HG03064 (cell line): ENCODE results near the gene SLC39A8.

ENCODE experiments used
- ATAC-seq: cut with Tn5 transposase; IDR thresholded peaks from one replicate; pipeline ENCODE4 v1.9.1; 2021; ENCODE audit warnings: low read depth; ENCODE audit not compliant: unreplicated experiment

Gene SLC39A8

DNA sequence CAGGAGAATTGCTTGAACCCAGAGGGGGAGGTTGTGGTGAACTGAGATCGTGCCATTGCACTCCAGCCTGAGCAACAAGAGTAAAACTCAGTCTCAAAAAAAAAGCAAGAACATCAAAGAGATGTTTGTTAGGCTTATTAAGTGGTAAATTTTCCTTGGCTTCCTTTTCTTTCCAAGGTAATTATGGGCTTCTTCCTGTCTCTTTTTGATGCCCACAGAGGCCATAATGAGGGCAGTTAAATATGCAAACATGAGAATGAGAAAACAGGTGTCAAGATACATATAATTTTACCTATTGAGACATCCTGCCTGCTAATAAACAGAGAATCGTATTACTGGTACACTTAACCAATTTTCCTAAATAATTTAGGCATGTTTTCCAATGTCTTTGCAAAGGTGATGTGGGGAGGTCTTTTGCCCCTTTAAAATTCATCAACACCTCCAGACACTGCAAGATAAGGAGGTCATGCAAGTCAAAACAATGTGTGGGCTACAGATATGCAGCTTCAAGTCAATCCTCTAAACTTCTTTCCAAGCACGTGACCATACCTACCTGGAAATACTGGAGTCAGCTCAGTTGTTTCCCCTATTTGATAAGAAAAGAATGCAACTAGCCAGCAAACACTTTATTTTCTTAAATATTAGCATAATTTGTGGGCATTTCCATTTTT lies 2.7 kb downstream of the SLC39A8 start:
- no peak for ATAC-seq

DNA sequence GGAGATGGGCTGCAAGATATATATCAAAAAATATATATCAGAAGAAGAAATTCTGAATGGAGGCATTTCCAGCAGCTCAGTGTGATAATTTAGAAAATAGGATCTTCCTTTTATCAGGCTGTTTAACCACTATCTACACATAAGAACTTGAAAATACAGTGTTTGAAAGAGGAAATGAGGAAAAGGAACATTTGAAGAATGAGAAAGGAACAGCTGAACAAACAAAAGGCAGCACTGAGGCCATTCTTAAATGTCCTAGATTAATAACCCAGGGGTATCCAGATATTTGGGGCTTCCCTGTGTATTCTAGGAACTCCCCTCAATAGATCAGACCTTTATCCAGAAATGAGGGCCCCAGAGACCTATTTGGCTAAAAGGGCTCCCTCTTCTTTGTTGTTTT lies 4.1 kb downstream of the SLC39A8 start:
- no peak for ATAC-seq

GRCh38 chr4:102339018-102339417 lies 6.3 kb downstream of the SLC39A8 start:
- ATAC-seq: no peak

DNA sequence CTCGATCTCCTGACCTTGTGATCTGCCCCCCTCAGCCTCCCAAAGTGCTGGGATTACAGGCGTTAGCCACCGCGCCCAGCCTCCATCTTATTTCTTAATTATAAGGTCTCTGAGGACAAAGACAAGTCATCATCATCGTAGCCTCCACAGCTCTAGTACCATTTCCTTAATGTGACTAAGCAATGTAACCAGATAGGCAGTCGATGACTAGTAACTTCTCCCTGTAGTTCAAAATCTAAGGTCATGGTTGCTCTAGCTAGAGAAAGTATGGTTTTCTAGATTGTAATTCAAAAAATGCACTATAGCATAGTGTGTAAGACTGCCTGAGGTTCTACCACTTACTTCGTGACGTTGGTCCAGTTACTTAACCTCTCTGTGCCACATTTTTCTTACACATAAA lies 6.9 kb downstream of the SLC39A8 start:
- no peak for ATAC-seq

DNA sequence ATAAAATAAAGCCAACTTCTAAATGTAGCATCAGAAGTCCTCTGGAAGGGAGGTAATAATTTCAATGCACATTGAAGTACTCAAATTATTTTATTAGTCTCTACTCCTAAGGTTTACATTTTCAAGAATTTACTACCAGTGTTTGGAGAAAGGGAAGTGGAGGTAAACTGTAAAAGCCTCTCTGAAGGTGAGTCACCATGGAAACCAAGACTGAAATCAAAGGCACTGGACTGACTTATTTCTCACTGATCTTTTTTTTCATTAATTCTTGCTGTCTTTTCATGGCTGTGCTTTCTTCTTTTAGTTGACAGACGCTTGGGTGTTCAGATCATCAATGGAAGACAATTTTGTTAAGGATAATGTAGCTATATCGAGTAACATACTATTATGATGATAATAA lies 9.7 kb downstream of the SLC39A8 start:
- ATAC-seq: no peak

GRCh38 chr4:102334624-102335023 lies 10.7 kb downstream of the SLC39A8 start:
- ATAC-seq: no peak

- ATAC-seq: no peak
These were observed 11.5 kb downstream of the SLC39A8 start for GRCh38 chr4:102333787-102334186.

GRCh38 chr4:102328045-102328444 lies 17.2 kb downstream of the SLC39A8 start:
- no peak for ATAC-seq

DNA sequence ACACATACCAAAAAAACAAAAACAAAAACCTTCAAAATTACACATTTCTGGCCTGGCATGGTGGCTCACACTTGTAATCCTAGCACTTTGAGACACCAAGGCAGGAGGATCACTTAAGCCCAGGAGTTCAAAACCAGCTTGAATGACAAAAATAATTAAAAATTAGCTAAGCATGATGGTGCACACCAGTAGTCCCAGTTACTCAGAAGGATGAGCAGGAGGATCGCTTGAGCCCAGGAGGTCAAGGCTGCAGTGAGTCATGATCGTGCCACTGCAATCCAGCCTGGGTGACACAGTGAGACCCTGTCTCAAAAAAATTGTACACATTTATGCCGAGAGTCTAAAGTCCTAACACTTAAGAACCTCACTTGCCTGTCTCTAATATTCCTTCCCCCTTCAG lies 18.3 kb downstream of the SLC39A8 start:
- no peak for ATAC-seq

- no peak for ATAC-seq
These were observed 20.6 kb downstream of the SLC39A8 start for GRCh38 chr4:102324730-102325129.

DNA sequence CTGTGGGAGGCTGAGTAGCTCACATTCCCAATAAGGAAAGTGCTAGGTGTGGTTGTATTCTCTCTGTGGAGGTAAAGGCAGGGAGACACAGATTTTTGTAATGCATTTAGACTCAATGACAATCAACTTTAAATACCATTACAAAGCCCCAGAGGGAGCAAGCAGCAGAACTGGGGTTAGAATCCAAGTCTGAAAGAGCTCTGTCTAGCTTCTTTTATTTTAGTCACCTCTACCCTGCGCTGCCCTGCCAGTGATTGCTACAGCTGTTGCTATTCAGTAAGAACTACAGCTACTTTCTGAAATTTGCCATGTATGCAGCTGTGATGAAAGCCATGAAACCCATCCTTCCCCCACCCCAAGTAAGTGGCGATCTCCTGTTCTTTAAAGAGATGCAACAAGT lies 22.5 kb downstream of the SLC39A8 start:
- no peak for ATAC-seq

DNA sequence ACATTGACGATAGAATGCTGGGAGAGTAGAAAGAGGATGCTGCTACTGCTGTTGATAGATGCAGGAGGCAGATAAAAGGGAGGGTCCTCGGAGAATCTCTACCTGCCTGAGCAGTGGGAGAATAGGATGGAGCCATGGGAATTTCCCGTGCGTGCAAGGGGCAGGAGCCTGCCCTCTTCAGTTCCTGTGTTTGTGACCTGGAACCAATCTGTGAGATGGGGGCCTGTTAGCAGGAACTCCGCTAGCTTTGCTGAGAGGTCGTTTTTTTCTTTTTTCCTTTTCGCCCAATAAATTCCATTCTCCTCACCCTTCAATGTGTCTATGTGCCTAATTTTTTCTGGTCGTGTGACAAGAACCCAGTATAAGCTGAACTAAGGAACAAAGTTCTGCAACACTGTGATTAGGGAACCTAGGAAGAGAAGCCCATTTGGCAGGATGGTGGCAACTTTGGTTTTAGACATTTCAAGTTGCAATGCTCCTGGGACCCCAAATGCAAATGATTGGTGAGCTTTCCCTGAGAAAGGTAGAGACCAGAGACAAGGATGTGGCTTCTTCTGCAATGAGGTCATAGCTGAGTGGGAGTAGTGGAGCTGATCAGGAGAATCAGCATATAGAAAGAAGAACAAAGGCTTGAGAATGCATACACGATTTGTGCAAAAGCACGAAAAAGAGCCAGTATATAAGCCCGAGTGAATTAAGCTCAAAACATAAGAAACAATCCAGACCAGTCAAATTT lies 23.9 kb downstream of the SLC39A8 start:
- ATAC-seq: peak; percentile 75

DNA sequence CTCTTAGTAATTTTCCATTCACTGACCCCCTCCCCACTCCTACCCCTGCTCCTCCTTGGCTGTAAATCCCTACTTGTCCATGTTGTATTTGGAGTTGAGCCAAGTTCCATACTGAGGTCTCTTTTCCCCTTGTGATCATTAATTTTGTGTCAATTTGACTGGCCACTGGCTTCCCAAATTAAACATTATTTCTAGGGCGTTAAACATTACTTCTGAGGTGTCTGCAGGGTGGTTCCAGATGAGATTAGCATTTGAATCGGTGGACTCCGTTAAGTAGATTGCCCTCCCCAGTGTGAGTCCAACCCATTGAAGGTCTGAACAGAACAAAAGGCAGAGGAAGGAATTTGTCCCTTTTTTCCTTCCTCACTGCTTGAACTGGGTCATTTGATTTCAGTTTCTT lies 25.7 kb downstream of the SLC39A8 start:
- no peak for ATAC-seq

GRCh38 chr4:102318526-102318925 lies 26.8 kb downstream of the SLC39A8 start:
- no peak for ATAC-seq

DNA sequence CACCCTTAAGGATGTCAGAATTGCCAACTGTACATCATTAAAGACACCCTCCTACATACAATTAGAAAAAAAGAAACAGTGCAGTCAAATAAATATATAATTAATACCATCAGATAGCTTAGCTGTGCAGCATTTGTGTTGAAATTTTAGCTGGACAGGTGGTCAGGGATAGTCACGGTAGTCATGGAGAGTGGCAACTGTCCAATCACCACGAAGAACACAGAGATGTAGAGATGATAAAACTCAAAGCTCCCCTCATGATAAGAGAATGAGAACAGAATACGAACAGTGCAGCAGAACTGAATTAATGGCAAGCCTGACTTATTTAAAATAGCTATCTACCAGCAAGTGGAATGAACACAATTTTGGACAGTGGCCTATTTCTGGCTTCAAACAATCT lies 27.2 kb downstream of the SLC39A8 start:
- no peak for ATAC-seq

GRCh38 chr4:102317459-102317858 lies 27.8 kb downstream of the SLC39A8 start:
- ATAC-seq: no peak

- ATAC-seq: no peak
These were observed 28.7 kb downstream of the SLC39A8 start for GRCh38 chr4:102316585-102316984.

GRCh38 chr4:102315532-102315931 lies 29.8 kb downstream of the SLC39A8 start:
- no peak for ATAC-seq

GRCh38 chr4:102312417-102312816 lies 32.9 kb downstream of the SLC39A8 start:
- no peak for ATAC-seq

- ATAC-seq: no peak
These were observed 33.4 kb downstream of the SLC39A8 start for GRCh38 chr4:102311912-102312311.

DNA sequence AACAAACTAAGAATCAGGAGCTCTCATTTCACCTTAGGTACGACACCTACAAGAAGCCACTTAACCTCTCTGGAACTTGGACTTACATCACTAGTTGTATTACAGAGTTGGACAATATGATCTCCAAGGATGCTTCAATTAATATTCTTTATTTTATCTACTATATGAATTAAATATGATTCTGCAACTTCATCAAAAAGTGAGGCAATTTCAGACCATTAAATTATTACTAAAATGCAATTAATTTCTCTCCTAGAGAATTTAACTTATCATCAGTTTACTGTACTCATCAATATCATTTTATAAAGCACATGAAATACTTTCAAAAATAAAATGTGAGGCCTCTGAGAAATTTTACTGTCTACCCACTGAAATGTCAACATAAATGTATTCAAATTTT lies 33.9 kb downstream of the SLC39A8 start:
- no peak for ATAC-seq

GRCh38 chr4:102308032-102308799 lies 37.1 kb downstream of the SLC39A8 start:
- no peak for ATAC-seq
